D721Med (cell line): ENCODE results near the gene GFOD2.

Experiments
- DNase-seq: peaks from one replicate; pipeline ENCODE4 v3.0.0; 2011; ENCODE audit warnings: low spot score; ENCODE audit not compliant: insufficient read length
- FAIRE-seq: peaks from 2 replicates; lab custom pipeline; 2011; peaks lifted over from hg19 to GRCh38; lab: Jason Lieb, UNC
- CTCF ChIP-seq: IDR thresholded peaks from 2 replicates; pipeline ENCODE4 v1.5.1; 2012; ENCODE audit warnings: mild to moderate bottlenecking, control low read depth; ENCODE audit not compliant: insufficient read depth; ENCODE audit errors: missing control alignments

GFOD2 gene

GRCh38 chr16:67667453-67667816, 51.7 kb downstream of the GFOD2 start:
- FAIRE-seq: no peak
- DNase-seq: no peak
- TF ChIP-seq CTCF: no peak

- FAIRE-seq: no peak
- TF ChIP-seq CTCF: no peak
- DNase-seq: peak; percentile 78
These were observed 52.3 kb downstream of the GFOD2 start, which contains the start of the genes C16orf86 and ENKD1 for GRCh38 chr16:67666559-67667452. C16orf86 (plus strand) TSS chr16:67666814; CDS start chr16:67666971, 157 bp downstream. ENKD1 (minus strand) TSS chr16:67666750; CDS start chr16:67666442, 308 bp downstream.

DNA sequence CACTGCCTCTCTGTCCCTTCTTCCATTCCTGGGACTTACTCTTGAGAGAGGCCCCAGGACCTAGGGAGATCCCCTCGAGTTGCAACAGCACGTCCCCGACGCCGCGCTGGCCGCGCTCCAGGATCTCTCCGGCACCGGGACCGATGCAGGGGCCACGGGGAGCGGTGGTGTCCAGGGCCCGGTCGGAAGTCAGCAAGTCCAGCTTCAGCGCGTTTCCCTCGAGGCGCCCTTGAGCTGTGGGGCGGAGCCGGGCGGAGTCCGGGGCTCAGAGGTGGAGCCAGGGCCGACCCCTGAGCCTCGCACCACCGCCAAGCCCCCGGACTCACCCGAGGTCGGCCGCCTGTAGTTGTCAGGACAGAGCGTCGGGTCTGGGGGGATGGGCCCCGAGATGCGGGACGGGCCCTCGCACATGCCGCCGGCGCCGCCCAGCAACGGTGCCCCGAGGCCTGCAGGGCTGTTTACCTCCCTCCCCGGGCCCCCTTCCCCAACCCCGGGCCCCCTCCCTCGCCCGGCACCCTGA, 53.0 kb downstream of the GFOD2 start:
- no peak for DNase-seq
- no peak for TF ChIP-seq CTCF
- FAIRE-seq: no peak

DNA sequence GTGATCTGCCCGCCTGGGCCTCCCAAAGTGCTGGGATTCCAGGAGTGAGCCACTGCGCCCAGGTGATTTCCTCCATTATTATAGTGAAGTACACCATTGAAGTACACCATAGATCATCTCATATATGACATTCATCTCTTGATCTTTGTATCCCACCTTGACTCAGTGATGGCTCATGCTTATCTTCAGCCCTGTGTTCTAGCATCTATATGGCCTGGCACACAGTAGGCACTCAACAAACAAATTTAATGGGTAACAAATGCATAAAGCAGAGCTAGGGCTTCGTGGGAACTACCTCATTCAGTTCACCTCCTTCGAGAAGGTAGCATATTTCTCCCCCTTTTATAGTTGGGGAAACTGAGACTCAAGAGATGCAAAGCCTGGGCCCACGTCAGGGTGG, 53.5 kb downstream of the GFOD2 start:
- FAIRE-seq: no peak
- no peak for DNase-seq
- no peak for TF ChIP-seq CTCF

GRCh38 chr16:67664871-67665270, 54.2 kb downstream of the GFOD2 start:
- TF ChIP-seq CTCF: no peak
- no peak for FAIRE-seq
- no peak for DNase-seq

DNA sequence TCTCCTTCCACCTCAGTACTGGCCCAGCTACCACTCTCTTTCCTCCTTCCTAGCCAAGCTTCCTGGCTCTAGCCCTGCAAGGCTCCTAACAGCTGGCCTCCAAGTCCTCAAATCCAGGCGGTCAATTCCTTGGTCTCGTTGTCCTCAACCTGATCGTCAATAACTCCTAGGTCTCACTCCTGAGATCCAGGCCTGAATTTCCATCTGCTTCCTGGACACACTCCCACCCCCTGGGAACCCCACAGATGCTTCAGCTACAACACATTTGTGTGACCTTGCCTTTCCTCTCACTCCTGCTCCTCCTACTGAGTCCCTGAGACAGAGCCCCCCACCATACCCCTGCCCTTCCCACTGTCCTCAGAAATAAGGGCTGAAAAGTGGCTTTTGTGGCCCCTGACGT, 54.9 kb downstream of the GFOD2 start:
- TF ChIP-seq CTCF: no peak
- FAIRE-seq (no peak), DNase-seq (no peak)

GRCh38 chr16:67663877-67664222, 55.3 kb downstream of the GFOD2 start:
- TF ChIP-seq CTCF: no peak
- DNase-seq: no peak
- no peak for FAIRE-seq
